Smooth muscle cell (in vitro differentiated cells): ENCODE results near the gene PIP5K1C. TPM values are rescaled to one million over a fixed set of nuclear protein-coding genes. Genes with fewer than 3 reads are reported as not detected.

Experiments used
- DNase-seq: peaks from one replicate; lab custom pipeline; 2025; ENCODE audit not compliant: unreplicated experiment; lab: John Stamatoyannopoulos, UW
- H2AFZ ChIP-seq: fragments of 200-600 bp; sonication (generic); 2 replicates; pipeline ENCODE4 v1.6.0; 2016; ENCODE audit warnings: antibody characterized with exemption, low read depth, mild to moderate bottlenecking
- H3F3A ChIP-seq: fragments of 200-600 bp; sonication (generic); 2 replicates; pipeline ENCODE4 v1.6.0; 2017; ENCODE audit warnings: antibody characterized with exemption, low read depth
- H3K27ac ChIP-seq: fragments of 200-600 bp; sonication (generic); 2 replicates; pipeline ENCODE4 v1.5.1; 2016; ENCODE audit warnings: low read depth, mild to moderate bottlenecking
- H3K27me3 ChIP-seq: fragments of 200-600 bp; sonication (generic); 2 replicates; pipeline ENCODE4 v1.6.1; 2016; ENCODE audit warnings: low read depth, mild to moderate bottlenecking
- H3K36me3 ChIP-seq: fragments of 200-600 bp; sonication (generic); 2 replicates; pipeline ENCODE4 v1.5.1; 2016; ENCODE audit warnings: low read depth
- H3K4me1 ChIP-seq: fragments of 200-600 bp; sonication (generic); 2 replicates; pipeline ENCODE4 v1.5.1; 2016; ENCODE audit warnings: low read depth
- H3K4me2 ChIP-seq: fragments of 200-600 bp; sonication (generic); 2 replicates; pipeline ENCODE4 v1.6.0; 2016; ENCODE audit warnings: mild to moderate bottlenecking
- H3K4me3 ChIP-seq: fragments of 200-600 bp; sonication (generic); 2 replicates; pipeline ENCODE4 v1.5.1; 2016; ENCODE audit warnings: mild to moderate bottlenecking
- H3K79me2 ChIP-seq: fragments of 200-600 bp; sonication (generic); 2 replicates; pipeline ENCODE4 v1.6.0; 2016; ENCODE audit warnings: low read depth, mild to moderate bottlenecking
- H3K9ac ChIP-seq: fragments of 200-600 bp; sonication (generic); 2 replicates; pipeline ENCODE4 v1.6.0; 2016; ENCODE audit warnings: low read depth
- H3K9me3 ChIP-seq: fragments of 200-600 bp; sonication (generic); replicated peaks from 2 replicates; pipeline ENCODE4 v1.5.1; 2016; ENCODE audit warnings: low read depth
- H4K20me1 ChIP-seq: fragments of 200-600 bp; sonication (generic); 2 replicates; pipeline ENCODE4 v1.6.0; 2016; ENCODE audit warnings: low read depth
- CTCF ChIP-seq: fragments of 200-600 bp; sonication (generic); IDR thresholded peaks from 2 replicates; pipeline ENCODE4 v1.5.1; 2017; ENCODE audit warnings: borderline replicate concordance, mild to moderate bottlenecking, antibody characterized with exemption; ENCODE audit not compliant: insufficient read depth, poor library complexity, severe bottlenecking
- WGBS: methylation state at CpG from one replicate; pipeline ENCODE4 v1.1.7; 2016; ENCODE audit warnings: low lambda C conversion rate; 5-methylcytosine and 5-hydroxymethylcytosine counted together
- polyA plus RNA-seq: library from polyadenylated mRNA; unstranded; fragments of >200 nt; fragmentation: Nextera tagmentation; extraction: Ambion mirVana; gene quantifications from 2 replicates; pipeline ENCODE4 v1.2.1, GENCODE V29; 2016
- total RNA-seq: library from RNA; depleted of rRNA; stranded (reverse); fragments of >200 nt; gene quantifications from 2 replicates; pipeline ENCODE4 v1.2.3, GENCODE V29; 2014

The PIP5K1C gene
- total and polyA plus RNA-seq, 2 experiments from 2014 or later = 13.2 to 27.2 TPM

GRCh38 chr19:3593156-3593555 is 107.1 kb downstream of the PIP5K1C start:
- H3F3A ChIP-seq = no peaks in the 10 kb centered on the region
- no peak overlapping the region for H3K4me3 ChIP-seq
- no peak overlapping the region for H3K4me2 ChIP-seq
- H3K9ac ChIP-seq = no peak overlapping the region
- H3K36me3 ChIP-seq = no peaks in the 10 kb centered on the region
- no peak overlapping the region for H3K27ac ChIP-seq
- TF ChIP-seq CTCF = no peak
- 46% methylated on average over 11 of the region's 11 CpGs for WGBS
- no peaks in the 10 kb centered on the region for H3K79me2 ChIP-seq
- H3K4me1 ChIP-seq = no peaks in the 10 kb centered on the region
- no peaks in the 10 kb centered on the region for H4K20me1 ChIP-seq
- no peak for DNase-seq
- no peaks in the 10 kb centered on the region for H3K9me3 ChIP-seq
- H3K27me3 ChIP-seq = no peaks in the 10 kb centered on the region
- no peak overlapping the region for H2AFZ ChIP-seq

GRCh38 chr19:3591876-3592613 is 108.2 kb downstream of the PIP5K1C start:
- no peaks in the 10 kb centered on the region for H3F3A ChIP-seq
- no peaks in the 10 kb centered on the region for H3K36me3 ChIP-seq
- no peaks in the 10 kb centered on the region for H3K27me3 ChIP-seq
- no peaks in the 10 kb centered on the region for H3K79me2 ChIP-seq
- H3K4me2 ChIP-seq = no peak overlapping the region
- no peaks in the 10 kb centered on the region for H4K20me1 ChIP-seq
- H3K9me3 ChIP-seq = no peaks in the 10 kb centered on the region
- no peak overlapping the region for H3K27ac ChIP-seq
- no peak overlapping the region for H3K4me3 ChIP-seq
- H3K9ac ChIP-seq = no peak overlapping the region
- H2AFZ ChIP-seq = no peak overlapping the region
- TF ChIP-seq CTCF = no peak
- H3K4me1 ChIP-seq = no peaks in the 10 kb centered on the region
- 95% methylated on average over 9 of the region's 9 CpGs for WGBS
- DNase-seq = no peak

- 88% methylated on average over 8 of the region's 8 CpGs for WGBS
- Histone ChIP-seq H3K27me3 (peaks cover 3% of the 10 kb centered on the region), H3K27ac (no peak overlapping the region)
Measured at GRCh38 chr19:3590991-3591659, 109.1 kb downstream of the PIP5K1C start.

More at GRCh38 chr19:3590991-3591659, 109.1 kb downstream of the PIP5K1C start:
- no peak overlapping the region for H3K4me2 ChIP-seq
- H3K9me3 ChIP-seq = no peaks in the 10 kb centered on the region
- no peaks in the 10 kb centered on the region for H4K20me1 ChIP-seq
- no peaks in the 10 kb centered on the region for H3K36me3 ChIP-seq
- no peaks in the 10 kb centered on the region for H3K79me2 ChIP-seq
- H2AFZ ChIP-seq = no peak overlapping the region
- DNase-seq = no peak
- no peaks in the 10 kb centered on the region for H3K4me1 ChIP-seq
- H3F3A ChIP-seq = no peaks in the 10 kb centered on the region
- no peak overlapping the region for H3K9ac ChIP-seq
- H3K4me3 ChIP-seq = no peak overlapping the region
- no peak for TF ChIP-seq CTCF
